Loucy (cell line): Measurements from ENCODE around the gene FAF2.

Experiments used
- EZH2phosphoT487 ChIP-seq: fragments of 200-600 bp; IDR thresholded peaks from 2 replicates; pipeline ENCODE4 v1.6.1; 2018; ENCODE audit warnings: antibody characterized with exemption, mild to moderate bottlenecking, moderate library complexity, borderline replicate concordance
- TF ChIP-seq, protein P1 (sequence below): fragments of 200-600 bp; sonication (generic); conservative IDR thresholded peaks from 2 replicates; pipeline ENCODE4 v1.5.1; 2014; ENCODE audit warnings: mild to moderate bottlenecking, antibody characterized with exemption, low read length

DNA sequence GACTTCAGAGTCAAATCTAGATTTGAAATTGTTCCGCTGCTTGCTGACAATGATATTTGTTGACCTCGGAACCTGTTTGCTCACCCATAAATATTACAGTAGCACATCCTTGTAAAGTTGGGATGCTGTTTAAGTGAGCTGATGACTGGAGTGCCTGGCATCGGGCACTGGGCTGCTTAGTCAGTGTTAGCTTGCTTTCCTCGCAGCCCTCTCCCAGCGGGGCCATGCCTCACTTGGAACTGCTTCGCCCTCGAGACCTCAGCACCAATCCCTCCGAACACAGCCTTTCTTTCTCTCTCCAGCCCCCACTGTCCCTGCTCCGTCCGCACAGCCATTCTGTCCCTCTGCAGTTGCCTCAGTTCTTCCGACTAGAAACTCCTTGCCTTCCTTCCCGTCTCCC is 65.6 kb downstream of the FAF2 start:
- TF ChIP-seq, protein P1, sequence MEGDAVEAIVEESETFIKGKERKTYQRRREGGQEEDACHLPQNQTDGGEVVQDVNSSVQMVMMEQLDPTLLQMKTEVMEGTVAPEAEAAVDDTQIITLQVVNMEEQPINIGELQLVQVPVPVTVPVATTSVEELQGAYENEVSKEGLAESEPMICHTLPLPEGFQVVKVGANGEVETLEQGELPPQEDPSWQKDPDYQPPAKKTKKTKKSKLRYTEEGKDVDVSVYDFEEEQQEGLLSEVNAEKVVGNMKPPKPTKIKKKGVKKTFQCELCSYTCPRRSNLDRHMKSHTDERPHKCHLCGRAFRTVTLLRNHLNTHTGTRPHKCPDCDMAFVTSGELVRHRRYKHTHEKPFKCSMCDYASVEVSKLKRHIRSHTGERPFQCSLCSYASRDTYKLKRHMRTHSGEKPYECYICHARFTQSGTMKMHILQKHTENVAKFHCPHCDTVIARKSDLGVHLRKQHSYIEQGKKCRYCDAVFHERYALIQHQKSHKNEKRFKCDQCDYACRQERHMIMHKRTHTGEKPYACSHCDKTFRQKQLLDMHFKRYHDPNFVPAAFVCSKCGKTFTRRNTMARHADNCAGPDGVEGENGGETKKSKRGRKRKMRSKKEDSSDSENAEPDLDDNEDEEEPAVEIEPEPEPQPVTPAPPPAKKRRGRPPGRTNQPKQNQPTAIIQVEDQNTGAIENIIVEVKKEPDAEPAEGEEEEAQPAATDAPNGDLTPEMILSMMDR = no peak
- no peak for TF ChIP-seq EZH2phosphoT487
